ENCODE data around the gene DHX34. TPM values are rescaled to one million over a fixed set of nuclear protein-coding genes. Genes with fewer than 3 reads are reported as not detected.

DHX34 gene
- total and polyA plus RNA-seq, 9 donors = 7.9 to 13.6 (median 11.0) TPM

DNA sequence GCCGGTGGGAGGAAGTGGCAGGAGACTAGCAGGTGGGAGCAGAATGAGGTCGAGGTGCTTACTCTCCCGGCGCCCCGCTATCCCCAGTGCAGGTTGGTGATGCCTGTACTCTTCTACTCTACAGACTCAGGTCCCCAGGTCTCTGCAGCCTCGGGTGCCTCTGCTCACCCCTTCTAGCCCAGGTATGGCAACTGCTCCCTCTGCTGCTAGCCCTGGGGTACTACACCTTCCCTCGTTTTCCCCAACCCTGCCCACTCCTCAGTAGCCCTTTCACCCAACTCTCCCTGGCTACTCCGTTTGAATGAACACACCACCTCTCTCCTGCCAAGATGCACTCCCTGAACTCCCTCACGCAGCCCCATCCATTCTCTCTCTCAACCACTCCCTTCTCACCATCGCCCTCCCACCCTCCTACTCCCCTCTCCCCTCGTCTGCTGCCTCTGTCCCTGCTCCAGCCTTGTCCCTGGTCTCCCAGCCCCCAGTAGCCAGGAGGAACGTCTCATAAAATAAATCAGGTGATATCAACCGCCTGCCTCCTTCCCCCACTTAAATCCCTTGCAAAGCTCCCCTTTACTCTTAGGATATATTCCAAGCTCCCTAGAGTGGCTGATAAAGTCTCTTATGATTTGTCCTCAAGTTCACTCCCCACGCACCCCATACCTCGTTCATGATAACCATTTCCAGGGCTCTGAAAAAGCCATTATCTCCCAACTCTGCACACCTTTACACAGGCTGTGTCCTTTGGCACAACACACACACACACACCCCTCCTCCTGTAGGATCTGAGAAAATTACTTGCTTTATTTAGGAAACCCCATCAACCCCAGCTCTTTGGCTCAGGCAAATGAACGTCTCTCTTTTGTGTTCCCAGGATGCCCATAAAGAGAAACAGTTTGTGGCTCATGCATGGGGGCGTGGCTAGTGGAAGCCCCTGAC is 78.4 kb downstream of the DHX34 start:
- no peak for DNase-seq
- no peaks in the 10 kb centered on the region for H3K36me3 ChIP-seq (ENCODE audit: control insufficient read depth, insufficient read depth, low read length)
- H3K27ac ChIP-seq (ENCODE audit: low read length) = no peak overlapping the region
- peaks cover 95% of the 10 kb centered on the region for H3K27me3 ChIP-seq (ENCODE audit: control insufficient read depth, insufficient read depth, low read length)
- no peaks in the 10 kb centered on the region for H3K9me3 ChIP-seq (replicated peaks; ENCODE audit: control insufficient read depth, low read depth, low read length)
- WGBS (ENCODE audit: insufficient coverage) = 3% methylated on average over 12 of the region's 17 CpGs
- no peak overlapping the region for H3K4me3 ChIP-seq (ENCODE audit: low read length)
- H3K4me1 ChIP-seq (ENCODE audit: control insufficient read depth, insufficient read depth, low read length) = peaks cover 24% of the 10 kb centered on the region

- Histone ChIP-seq H3K27me3 (ENCODE audit: control insufficient read depth, insufficient read depth, low read length) (peaks cover 86% of the 10 kb centered on the region), H3K27ac (ENCODE audit: low read length) (no peak overlapping the region), H3K9me3 (replicated peaks; ENCODE audit: control insufficient read depth, low read depth, low read length) (no peaks in the 10 kb centered on the region), H3K36me3 (ENCODE audit: control insufficient read depth, insufficient read depth, low read length) (no peaks in the 10 kb centered on the region), H3K4me1 (ENCODE audit: control insufficient read depth, insufficient read depth, low read length) (peaks cover 24% of the 10 kb centered on the region), H3K4me3 (ENCODE audit: low read length) (no peak overlapping the region)
- WGBS (ENCODE audit: insufficient coverage) = 3% methylated on average over 15 of the region's 27 CpGs
- DNase-seq = peak; percentile 92
Measured at GRCh38 chr19:47428177-47428894, 79.2 kb downstream of the DHX34 start.

- Histone ChIP-seq H3K36me3 (ENCODE audit: control insufficient read depth, insufficient read depth, low read length) (no peaks in the 10 kb centered on the region), H3K27ac (ENCODE audit: low read length) (no peak overlapping the region), H3K27me3 (ENCODE audit: control insufficient read depth, insufficient read depth, low read length) (peaks cover 77% of the 10 kb centered on the region), H3K9me3 (replicated peaks; ENCODE audit: control insufficient read depth, low read depth, low read length) (no peaks in the 10 kb centered on the region), H3K4me3 (ENCODE audit: low read length) (no peak overlapping the region), H3K4me1 (ENCODE audit: control insufficient read depth, insufficient read depth, low read length) (peaks cover 24% of the 10 kb centered on the region)
- DNase-seq = no peak
- WGBS (ENCODE audit: insufficient coverage) = 8% methylated on average over 9 of the region's 20 CpGs
Measured at GRCh38 chr19:47429140-47429793, 80.2 kb downstream of the DHX34 start.

GRCh38 chr19:47430041-47430802 is 81.1 kb downstream of the DHX34 start:
- WGBS (ENCODE audit: insufficient coverage) = 1% methylated on average over 69 of the region's 69 CpGs
- Histone ChIP-seq H3K4me1 (ENCODE audit: control insufficient read depth, insufficient read depth, low read length) (peaks cover 24% of the 10 kb centered on the region), H3K9me3 (replicated peaks; ENCODE audit: control insufficient read depth, low read depth, low read length) (no peaks in the 10 kb centered on the region), H3K36me3 (ENCODE audit: control insufficient read depth, insufficient read depth, low read length) (no peaks in the 10 kb centered on the region), H3K4me3 (ENCODE audit: low read length) (no peak overlapping the region), H3K27me3 (ENCODE audit: control insufficient read depth, insufficient read depth, low read length) (peaks cover 71% of the 10 kb centered on the region), H3K27ac (ENCODE audit: low read length) (no peak overlapping the region)
- no peak for DNase-seq

- peaks cover 57% of the 10 kb centered on the region for H3K27me3 ChIP-seq (ENCODE audit: control insufficient read depth, insufficient read depth, low read length)
Measured at GRCh38 chr19:47432091-47432490, 83.0 kb downstream of the DHX34 start.

More at GRCh38 chr19:47432091-47432490, 83.0 kb downstream of the DHX34 start:
- no peak for DNase-seq
- WGBS (ENCODE audit: insufficient coverage) = 81% methylated on average over 18 of the region's 18 CpGs
- Histone ChIP-seq H3K27ac (ENCODE audit: low read length) (no peak overlapping the region), H3K9me3 (replicated peaks; ENCODE audit: control insufficient read depth, low read depth, low read length) (no peaks in the 10 kb centered on the region), H3K36me3 (ENCODE audit: control insufficient read depth, insufficient read depth, low read length) (no peaks in the 10 kb centered on the region), H3K4me1 (ENCODE audit: control insufficient read depth, insufficient read depth, low read length) (peaks cover 26% of the 10 kb centered on the region), H3K4me3 (ENCODE audit: low read length) (no peak overlapping the region)

Other genes starting within 250 kb of the DHX34 start
- 11.8 TPM for gene ZC3H4, start 235.5 kb upstream of the DHX34 start, total RNA-seq
- 10 to 100 TPM; 18.8 to 34.3 (median 25.6) TPM for gene ZC3H4, start 235.5 kb upstream of the DHX34 start, polyA plus RNA-seq (ENCODE audit: insufficient read depth in 1 of 8, insufficient read length in 8 of 8, low replicate concordance in 1 of 8)
- 77.6 TPM for gene SAE1, start 218.5 kb upstream of the DHX34 start, total RNA-seq
- gene SAE1, start 218.5 kb upstream of the DHX34 start, polyA plus RNA-seq (ENCODE audit: insufficient read depth in 1 of 8, insufficient read length in 8 of 8, low replicate concordance in 1 of 8) = 100 to 1,000 TPM in 2 of 8 donors, 10 to 100 TPM in 6; 75.8 to 103 (median 92.2) TPM
- gene BBC3, start 118.1 kb upstream of the DHX34 start, total RNA-seq = 2.9 TPM
- 1 to 10 TPM; 2.7 to 3.8 (median 3.0) TPM for gene BBC3, start 118.1 kb upstream of the DHX34 start, polyA plus RNA-seq (ENCODE audit: insufficient read depth in 1 of 8, insufficient read length in 8 of 8, low replicate concordance in 1 of 8)
- 7.1 TPM for gene CCDC9, start 92.8 kb upstream of the DHX34 start, total RNA-seq
- gene CCDC9, start 92.8 kb upstream of the DHX34 start, polyA plus RNA-seq (ENCODE audit: insufficient read depth in 1 of 8, insufficient read length in 8 of 8, low replicate concordance in 1 of 8) = 10 to 100 TPM; 20.3 to 28.2 (median 22.5) TPM
- 6.1 TPM for gene INAFM1, start 74.4 kb upstream of the DHX34 start, total RNA-seq
- gene INAFM1, start 74.4 kb upstream of the DHX34 start, polyA plus RNA-seq (ENCODE audit: insufficient read depth in 1 of 8, insufficient read length in 8 of 8, low replicate concordance in 1 of 8) = 10 to 100 TPM in 7 of 8 donors, 1 to 10 TPM in 1; 9.8 to 17.1 (median 13.8) TPM
- 0.53 TPM for gene C5AR1, start 39.5 kb upstream of the DHX34 start, total RNA-seq
- gene C5AR1, start 39.5 kb upstream of the DHX34 start, polyA plus RNA-seq (ENCODE audit: insufficient read depth in 1 of 8, insufficient read length in 8 of 8, low replicate concordance in 1 of 8) = 1 to 10 TPM; 1.2 to 3.6 (median 1.9) TPM
- gene C5AR2, start 17.1 kb upstream of the DHX34 start, total RNA-seq = 0.40 TPM
- under 1 TPM; 0.21 to 0.68 (median 0.39) TPM for gene C5AR2, start 17.1 kb upstream of the DHX34 start, polyA plus RNA-seq (ENCODE audit: insufficient read depth in 1 of 8, insufficient read length in 8 of 8, low replicate concordance in 1 of 8)
- 9.2 TPM for gene MEIS3, start 70.2 kb downstream of the DHX34 start, total RNA-seq
- gene MEIS3, start 70.2 kb downstream of the DHX34 start, polyA plus RNA-seq (ENCODE audit: insufficient read depth in 1 of 8, insufficient read length in 8 of 8, low replicate concordance in 1 of 8) = 10 to 100 TPM in 2 of 8 donors, 1 to 10 TPM in 6; 7.3 to 11.5 (median 9.7) TPM
- 0.04 TPM for gene SLC8A2, start 122.6 kb downstream of the DHX34 start, total RNA-seq
- gene SLC8A2, start 122.6 kb downstream of the DHX34 start, polyA plus RNA-seq (ENCODE audit: insufficient read depth in 1 of 8, insufficient read length in 8 of 8, low replicate concordance in 1 of 8) = under 1 TPM; 0.11 to 0.49 (median 0.26) TPM
- gene KPTN, start 134.9 kb downstream of the DHX34 start, total RNA-seq = 5.4 TPM
- 10 to 100 TPM in 2 of 8 donors, 1 to 10 TPM in 6; 7.8 to 12.0 (median 8.9) TPM for gene KPTN, start 134.9 kb downstream of the DHX34 start, polyA plus RNA-seq (ENCODE audit: insufficient read depth in 1 of 8, insufficient read length in 8 of 8, low replicate concordance in 1 of 8)
- 33.5 TPM for gene NAPA, start 165.7 kb downstream of the DHX34 start, total RNA-seq
- 100 to 1,000 TPM in 1 of 8 donors, 10 to 100 TPM in 7; 87.7 to 100 (median 93.6) TPM for gene NAPA, start 165.7 kb downstream of the DHX34 start, polyA plus RNA-seq (ENCODE audit: insufficient read depth in 1 of 8, insufficient read length in 8 of 8, low replicate concordance in 1 of 8)
- 0.18 TPM for gene ZNF541, start 223.8 kb downstream of the DHX34 start, total RNA-seq
- under 1 TPM; 0.05 to 0.30 (median 0.11) TPM for gene ZNF541, start 223.8 kb downstream of the DHX34 start, polyA plus RNA-seq (ENCODE audit: insufficient read depth in 1 of 8, insufficient read length in 8 of 8, low replicate concordance in 1 of 8)

Data from muscle of leg (tissue), 11 donors.